ENCODE measurements around the gene FLYWCH1. TPM values are rescaled to one million over a fixed set of nuclear protein-coding genes. Genes with fewer than 3 reads are reported as not detected.

FLYWCH1 gene
- total RNA-seq, 1 experiment from 2014 or later: 12.5 TPM

- Histone ChIP-seq H4K5ac (ENCODE audit: insufficient read length, low read depth, low read length) (no peak overlapping the region), H3K4ac (ENCODE audit: low read depth, low read length) (no peak overlapping the region), H3T11ph (ENCODE audit: low read length) (no peak overlapping the region), H2AK5ac (ENCODE audit: insufficient read length, low read length) (no peak overlapping the region), H3K9me3 (ENCODE audit: control insufficient read depth, low read depth, low read length) (no peaks in the 10 kb centered on the region), H3K79me1 (ENCODE audit: insufficient read depth, low read depth, low read length, poor library complexity, severe bottlenecking) (no peaks in the 10 kb centered on the region), H2BK20ac (ENCODE audit: low read depth, low read length, poor library complexity, severe bottlenecking) (no peak overlapping the region), H3K27ac (ENCODE audit: insufficient read length, low read depth, low read length) (no peak overlapping the region), H4K20me1 (ENCODE audit: control insufficient read depth, insufficient read depth, insufficient read length) (no peaks in the 10 kb centered on the region), H2BK15ac (ENCODE audit: low read depth, low read length) (no peak overlapping the region), H3K27me3 (ENCODE audit: insufficient read depth, low read length) (no peaks in the 10 kb centered on the region), H3K56ac (ENCODE audit: insufficient read length, low read depth, low read length) (no peak overlapping the region), H3K18ac (ENCODE audit: insufficient read length, low read depth, low read length) (no peak overlapping the region), H2BK12ac (ENCODE audit: insufficient read length, low read depth, low read length) (no peak overlapping the region), H2BK5ac (ENCODE audit: insufficient read length, low read length) (no peak overlapping the region), H2BK120ac (ENCODE audit: low read depth, low read length, poor library complexity, severe bottlenecking) (no peak overlapping the region), H4K91ac (ENCODE audit: insufficient read length, low read depth, low read length) (no peak overlapping the region), H3K23me2 (ENCODE audit: insufficient read length, low read depth, low read length, poor library complexity, severe bottlenecking) (peaks cover 9% of the 10 kb centered on the region), H2AFZ (ENCODE audit: low read length) (no peak overlapping the region), H3K14ac (ENCODE audit: insufficient read depth, low read length) (no peak overlapping the region), H3K4me1 (ENCODE audit: insufficient read depth, low read length) (no peaks in the 10 kb centered on the region), H3K23ac (ENCODE audit: insufficient read length, low read depth, low read length) (no peak overlapping the region), H4K8ac (replicated peaks; ENCODE audit: insufficient read length, low read depth, low read length) (no peak overlapping the region), H3K4me2 (ENCODE audit: insufficient read depth, insufficient read length, low read length) (no peak overlapping the region), H3K9ac (ENCODE audit: extremely low read depth, insufficient read length, low read length) (no peak overlapping the region), H3K79me2 (ENCODE audit: insufficient read depth, low read length) (no peaks in the 10 kb centered on the region; the same call in 1 of the 2 replicates)
- peaks cover 5 to 10% (median 7%) of the 10 kb centered on the region in 3 experiments; a peak in 6 of 7 replicates for H3K36me3 Mint-ChIP-seq (ENCODE audit: insufficient read depth in 1 of 3, low read depth in 3 of 3)
- peaks cover 6% of the 10 kb centered on the region for H3K27me3 Mint-ChIP-seq (ENCODE audit: low read depth)
- H3K4me3 Mint-ChIP-seq: peak overlapping the region; percentile 87 to 90; a peak in 3 of 5 replicates
- DNase-seq: no peak
- H3K27ac Mint-ChIP-seq: peak overlapping the region in 2 of 3 experiments; percentile 90 to 99; a peak in 5 of 7 replicates
- no peak for TF ChIP-seq CTCF (conservative IDR thresholded peaks at IDR 0.05)
- no CpG with 5 or more reads among the region's 5 CpGs for WGBS (ENCODE audit: extremely low coverage, insufficient read length, low lambda C conversion rate)
- no peaks in the 10 kb centered on the region for H3K9me3 Mint-ChIP-seq
- H3K4me1 Mint-ChIP-seq: peaks cover 26 to 31% of the 10 kb centered on the region in 2 experiments
Observed at GRCh38 chr16:2982402-2982801, 70.7 kb downstream of the FLYWCH1 start.

Data from H9 (cell line).